ENCODE measurements around the gene HERC2.

- TF ChIP-seq POLR2A (IDR thresholded peaks at IDR 0.05) (no peak), CTCF (IDR thresholded peaks at IDR 0.05) (no peak)
These were observed 212.1 kb downstream of the HERC2 start for GRCh38 chr15:28109626-28110455.
